Occipital lobe (tissue), 2 donors: ENCODE results near the gene EIF5. TPM values are rescaled to one million over a fixed set of nuclear protein-coding genes. Genes with fewer than 3 reads are reported as not detected.

Experiments used
- DNase-seq: peaks from one replicate; lab custom pipeline; 2025; lab: John Stamatoyannopoulos, UW
- total RNA-seq: library from RNA; depleted of rRNA; stranded (reverse); fragments of >200 nt; gene quantifications from one replicate; pipeline ENCODE4 v1.2.3, GENCODE V29; 2014

EIF5 gene
- total RNA-seq, 1 donor from 2014 or later, result 122 TPM

GRCh38 chr14:103308717-103309616 is 25.1 kb upstream of the EIF5 start:
- DNase-seq, result no peak

GRCh38 chr14:103310576-103311095 is 23.4 kb upstream of the EIF5 start:
- DNase-seq, result no peak

- DNase-seq, result no peak
Observed at GRCh38 chr14:103311171-103311997, 22.7 kb upstream of the EIF5 start.

- DNase-seq, result no peak
Observed at GRCh38 chr14:103312006-103312635, 21.9 kb upstream of the EIF5 start.

GRCh38 chr14:103313704-103314103 is 20.3 kb upstream of the EIF5 start:
- DNase-seq, result no peak

- DNase-seq, result no peak
Observed at GRCh38 chr14:103314496-103315277, 19.4 kb upstream of the EIF5 start.

GRCh38 chr14:103315351-103315911 is 18.6 kb upstream of the EIF5 start:
- DNase-seq, result no peak

GRCh38 chr14:103315941-103316340 is 18.1 kb upstream of the EIF5 start:
- no peak for DNase-seq

- no peak for DNase-seq
Observed at GRCh38 chr14:103316721-103317121, 17.3 kb upstream of the EIF5 start.

GRCh38 chr14:103317251-103317650 is 16.8 kb upstream of the EIF5 start:
- DNase-seq, result no peak

- DNase-seq, result no peak
Observed at GRCh38 chr14:103317976-103318580, 16.0 kb upstream of the EIF5 start.

GRCh38 chr14:103318750-103319419 is 15.2 kb upstream of the EIF5 start:
- DNase-seq, result no peak

GRCh38 chr14:103319422-103319821 is 14.6 kb upstream of the EIF5 start:
- DNase-seq, result no peak

GRCh38 chr14:103326078-103326477 is 8.0 kb upstream of the EIF5 start:
- no peak for DNase-seq

- DNase-seq, result no peak
Observed at GRCh38 chr14:103328941-103329340, 5.1 kb upstream of the EIF5 start.

GRCh38 chr14:103329401-103330347 is 4.4 kb upstream of the EIF5 start:
- DNase-seq, result no peak

- DNase-seq, result no peak
Observed at GRCh38 chr14:103330536-103330935, 3.5 kb upstream of the EIF5 start.

GRCh38 chr14:103332143-103332919 is 1.7 kb upstream of the EIF5 start:
- DNase-seq, result no peak
